CD4-positive, alpha-beta T cell (primary cell): ENCODE data around the gene LONP1. TPM values are rescaled to one million over a fixed set of nuclear protein-coding genes. Genes with fewer than 3 reads are reported as not detected.
A peak's percentile ranks its signal among the peaks of the same experiment; 100 is the strongest.

Experiments used
- ATAC-seq: fragments of 200-7000 bp; cut with Tn5 transposase; one replicate; pipeline ENCODE4 v1.10.0; 2022; ENCODE audit warnings: mild to moderate bottlenecking; ENCODE audit not compliant: poor library complexity
- CTCF ChIA-PET: fragments of 350-600 bp; sonication (Branson Sonifier 250); formaldehyde crosslinking; loops from one replicate; lab custom pipeline; 2021; ENCODE audit warnings: antibody characterized with exemption, inconsistent platforms; lab: Charles Lee
- POLR2A ChIA-PET: fragments of 350-600 bp; sonication (Branson Sonifier 250); formaldehyde crosslinking; loops from one replicate; lab custom pipeline; 2021; ENCODE audit warnings: antibody characterized with exemption, inconsistent platforms; lab: Charles Lee
- DNase-seq, 14 experiments: peaks; one replicate each; pipeline ENCODE4 v3.0.0-alpha.2; 2013 to 2020; ENCODE audit warnings: mixed read lengths in 2 of 14
- H3K27ac ChIP-seq, 2 donors: one replicate each; pipeline versions ENCODE4 v1.5.1 to v1.7.0; 2013; ENCODE audit warnings: low read length in 2 of 2, low read depth in 1 of 2, mild to moderate bottlenecking in 1 of 2
- H3K27me3 ChIP-seq, 2 experiments: 1 replicate in 1 of 2; 2 replicates in 1 of 2; pipeline versions ENCODE4 v1.6.1 to v1.7.0; 2013; ENCODE audit warnings: low read length in 2 of 2, control low read depth in 1 of 2, mild to moderate bottlenecking in 1 of 2, moderate library complexity in 1 of 2; ENCODE audit not compliant: insufficient read depth in 2 of 2, control insufficient read depth in 1 of 2
- H3K36me3 ChIP-seq: one replicate; pipeline ENCODE4 v1.6.1; 2013; ENCODE audit warnings: low read length, control low read depth; ENCODE audit not compliant: insufficient read depth
- H3K4me1 ChIP-seq: one replicate; pipeline ENCODE4 v1.6.1; 2013; ENCODE audit warnings: low read length, control low read depth; ENCODE audit not compliant: insufficient read depth
- H3K4me3 ChIP-seq: one replicate; pipeline ENCODE4 v1.5.1; 2013; ENCODE audit warnings: mild to moderate bottlenecking, low read length, moderate library complexity
- H3K9me3 ChIP-seq, 2 experiments: 1 replicate in 1 of 2; 2 replicates in 1 of 2; pipeline versions ENCODE4 v1.6.1 to v1.7.0; 2013; ENCODE audit warnings: low read length in 2 of 2, mild to moderate bottlenecking in 2 of 2, control low read depth in 1 of 2, moderate library complexity in 1 of 2; ENCODE audit not compliant: control insufficient read depth in 1 of 2, insufficient read depth in 1 of 2
- H3K27ac Mint-ChIP-seq: one replicate; pipeline ENCODE4 v1.8.0; 2020; ENCODE audit warnings: mixed read lengths
- H3K27me3 Mint-ChIP-seq: one replicate; pipeline ENCODE4 v1.8.0; 2021; ENCODE audit warnings: mixed read lengths
- H3K36me3 Mint-ChIP-seq: one replicate; pipeline ENCODE4 v1.8.0; 2021; ENCODE audit warnings: low read depth, mixed read lengths
- H3K4me1 Mint-ChIP-seq: one replicate; pipeline ENCODE4 v1.8.0; 2021; ENCODE audit warnings: low read depth, mixed read lengths
- H3K4me3 Mint-ChIP-seq: one replicate; pipeline ENCODE4 v1.8.0; 2020; ENCODE audit warnings: mild to moderate bottlenecking, mixed read lengths
- H3K9me3 Mint-ChIP-seq: one replicate; pipeline ENCODE4 v1.8.0; 2020; ENCODE audit warnings: mixed read lengths
- intact Hi-C, 2 experiments: fragments of 100-400 bp; cut with DNase I in 1 of 2; cut with micrococcal nuclease in 1 of 2; formaldehyde crosslinking; loops; one replicate each; pipeline versions ENCODE4 v1.15.1 to v1.9.0; 2023 to 2025; cut with DNase I, micrococcal nuclease
- total RNA-seq, 174 experiments: library from RNA in 2 of 174; stranded (reverse) in 2 of 174; gene quantifications; one replicate each; pipeline ENCODE4 v1.2.3 and lab custom pipeline; 2021 to 2026
- TF ChIP-seq, protein P1 (sequence below): fragments of 200-600 bp; IDR thresholded peaks from one replicate; pipeline ENCODE4 v1.8.0; 2022; ENCODE audit warnings: antibody characterized with exemption, mild to moderate bottlenecking

LONP1 gene
- total RNA-seq, 2 experiments from 2014 or later = 88.7 to 91.0 TPM

DNA sequence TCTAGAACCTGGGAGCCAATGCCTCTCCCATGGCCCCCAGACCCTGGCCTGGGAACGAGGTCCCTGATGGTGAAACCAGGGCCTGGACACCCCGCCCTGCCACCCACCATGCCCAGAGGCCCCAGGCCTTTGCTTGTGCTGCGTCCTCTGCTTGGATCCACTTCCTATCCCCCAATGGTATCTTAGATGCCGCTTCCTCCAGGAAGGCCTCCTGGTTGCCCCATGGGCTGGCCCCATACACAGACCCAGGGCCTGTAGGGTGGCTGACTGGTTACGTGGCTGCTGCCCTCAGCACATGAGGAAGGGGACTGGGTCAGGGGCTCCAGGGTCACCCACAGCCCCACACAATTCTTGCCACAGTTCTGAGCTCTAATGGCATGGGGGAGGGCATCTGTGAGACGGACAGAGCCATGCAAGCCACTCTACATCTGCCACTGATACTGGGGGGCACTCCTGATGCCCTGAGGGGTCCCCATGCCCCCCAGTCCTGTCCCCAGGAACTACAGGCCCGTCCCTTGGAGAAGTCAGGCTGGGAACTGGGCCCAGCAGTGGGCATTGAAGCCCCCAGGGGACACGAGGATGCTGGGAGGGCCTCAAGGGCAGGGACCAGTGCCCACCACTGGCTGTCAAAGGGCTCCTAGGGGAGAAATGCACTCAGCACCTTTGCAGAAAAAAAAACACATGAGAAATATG is 24.8 kb downstream of the LONP1 start:
- H3K27me3 Mint-ChIP-seq = no peaks in the 10 kb centered on the region
- ATAC-seq = no peak
- Histone ChIP-seq H3K36me3 (peaks cover 74% of the 10 kb centered on the region), H3K9me3 (no peaks in the 10 kb centered on the region), H3K4me3 (no peak overlapping the region), H3K27me3 (no peaks in the 10 kb centered on the region), H3K27ac (no peak overlapping the region), H3K4me1 (peaks cover 27% of the 10 kb centered on the region)
- TF ChIP-seq, protein P1, sequence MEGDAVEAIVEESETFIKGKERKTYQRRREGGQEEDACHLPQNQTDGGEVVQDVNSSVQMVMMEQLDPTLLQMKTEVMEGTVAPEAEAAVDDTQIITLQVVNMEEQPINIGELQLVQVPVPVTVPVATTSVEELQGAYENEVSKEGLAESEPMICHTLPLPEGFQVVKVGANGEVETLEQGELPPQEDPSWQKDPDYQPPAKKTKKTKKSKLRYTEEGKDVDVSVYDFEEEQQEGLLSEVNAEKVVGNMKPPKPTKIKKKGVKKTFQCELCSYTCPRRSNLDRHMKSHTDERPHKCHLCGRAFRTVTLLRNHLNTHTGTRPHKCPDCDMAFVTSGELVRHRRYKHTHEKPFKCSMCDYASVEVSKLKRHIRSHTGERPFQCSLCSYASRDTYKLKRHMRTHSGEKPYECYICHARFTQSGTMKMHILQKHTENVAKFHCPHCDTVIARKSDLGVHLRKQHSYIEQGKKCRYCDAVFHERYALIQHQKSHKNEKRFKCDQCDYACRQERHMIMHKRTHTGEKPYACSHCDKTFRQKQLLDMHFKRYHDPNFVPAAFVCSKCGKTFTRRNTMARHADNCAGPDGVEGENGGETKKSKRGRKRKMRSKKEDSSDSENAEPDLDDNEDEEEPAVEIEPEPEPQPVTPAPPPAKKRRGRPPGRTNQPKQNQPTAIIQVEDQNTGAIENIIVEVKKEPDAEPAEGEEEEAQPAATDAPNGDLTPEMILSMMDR = no peak
- POLR2A ChIA-PET = interaction anchor here (1.0 kb wide), 1 partner anchor 8 kb away, joined by 3 read pairs; no protein-coding TSS in a partner anchor
- peak in 1 of 14 experiments; percentile 28 for DNase-seq
- H3K36me3 Mint-ChIP-seq = peaks cover 65% of the 10 kb centered on the region
- H3K4me3 Mint-ChIP-seq = peak overlapping the region; percentile 9
- peaks cover 26% of the 10 kb centered on the region for H3K4me1 Mint-ChIP-seq
- H3K27ac Mint-ChIP-seq = peak overlapping the region; percentile 51
- CTCF ChIA-PET = no interaction called here
- no peaks in the 10 kb centered on the region for H3K9me3 Mint-ChIP-seq
- intact Hi-C loops = no loop called here

DNA sequence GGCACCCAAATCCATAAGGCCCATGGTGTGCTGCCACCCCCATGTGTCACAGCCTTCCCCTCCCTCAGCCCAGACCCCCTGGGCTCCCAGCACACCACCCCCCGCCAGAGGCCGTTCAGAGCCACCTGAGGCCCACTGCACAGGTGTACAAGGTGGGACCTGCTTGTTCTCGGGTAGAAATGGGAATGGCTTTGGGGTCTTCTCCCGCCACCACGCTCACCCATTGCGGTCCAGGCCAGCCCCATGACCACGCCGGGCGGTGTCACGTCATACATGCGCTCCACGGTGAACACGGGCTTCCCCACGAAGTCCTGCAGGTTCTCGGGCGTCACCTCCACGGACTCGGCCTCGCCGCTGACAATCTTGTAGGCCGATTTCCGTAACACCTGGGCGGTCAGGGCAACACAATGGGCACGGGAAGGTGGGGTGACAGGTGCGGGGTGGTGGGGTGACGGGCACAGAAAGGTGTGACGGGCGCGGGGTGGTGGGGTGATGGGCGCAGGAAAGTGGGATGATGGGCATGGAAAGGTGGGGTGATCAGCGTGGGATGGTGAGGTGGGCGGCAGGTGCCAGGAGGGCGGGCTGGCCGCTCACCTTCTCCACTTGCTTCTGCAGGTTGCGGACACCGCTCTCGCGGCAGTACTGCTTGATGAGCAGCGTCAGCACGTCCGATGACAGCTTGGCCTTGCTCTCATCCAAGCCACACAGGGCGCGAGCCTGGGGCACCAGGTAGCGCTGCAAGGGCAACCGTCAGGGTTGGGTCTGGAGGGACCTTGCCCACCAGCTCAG is 25.6 kb downstream of the LONP1 start:
- intact Hi-C loops = no loop called here
- no peak overlapping the region for H3K27ac ChIP-seq
- DNase-seq = peak in 1 of 14 experiments; percentile 41
- Mint-ChIP-seq H3K9me3 (no peaks in the 10 kb centered on the region), H3K36me3 (peaks cover 67% of the 10 kb centered on the region), H3K4me1 (peaks cover 31% of the 10 kb centered on the region), H3K4me3 (no peak overlapping the region), H3K27me3 (no peaks in the 10 kb centered on the region), H3K27ac (peak overlapping the region; percentile 51)
- TF ChIP-seq, protein P1 = no peak
- no peak overlapping the region for H3K4me3 ChIP-seq
- no peaks in the 10 kb centered on the region for H3K27me3 ChIP-seq
- ChIA-PET POLR2A (interaction anchor here (1.0 kb wide), 2 partner anchors 8 to 26 kb away, joined by 3 read pairs; partner anchors contain the start of genes CATSPERD and LONP1), CTCF (no interaction called here)
- peaks cover 73% of the 10 kb centered on the region for H3K36me3 ChIP-seq
- H3K9me3 ChIP-seq = no peaks in the 10 kb centered on the region
- peaks cover 31% of the 10 kb centered on the region for H3K4me1 ChIP-seq
- ATAC-seq = no peak

DNA sequence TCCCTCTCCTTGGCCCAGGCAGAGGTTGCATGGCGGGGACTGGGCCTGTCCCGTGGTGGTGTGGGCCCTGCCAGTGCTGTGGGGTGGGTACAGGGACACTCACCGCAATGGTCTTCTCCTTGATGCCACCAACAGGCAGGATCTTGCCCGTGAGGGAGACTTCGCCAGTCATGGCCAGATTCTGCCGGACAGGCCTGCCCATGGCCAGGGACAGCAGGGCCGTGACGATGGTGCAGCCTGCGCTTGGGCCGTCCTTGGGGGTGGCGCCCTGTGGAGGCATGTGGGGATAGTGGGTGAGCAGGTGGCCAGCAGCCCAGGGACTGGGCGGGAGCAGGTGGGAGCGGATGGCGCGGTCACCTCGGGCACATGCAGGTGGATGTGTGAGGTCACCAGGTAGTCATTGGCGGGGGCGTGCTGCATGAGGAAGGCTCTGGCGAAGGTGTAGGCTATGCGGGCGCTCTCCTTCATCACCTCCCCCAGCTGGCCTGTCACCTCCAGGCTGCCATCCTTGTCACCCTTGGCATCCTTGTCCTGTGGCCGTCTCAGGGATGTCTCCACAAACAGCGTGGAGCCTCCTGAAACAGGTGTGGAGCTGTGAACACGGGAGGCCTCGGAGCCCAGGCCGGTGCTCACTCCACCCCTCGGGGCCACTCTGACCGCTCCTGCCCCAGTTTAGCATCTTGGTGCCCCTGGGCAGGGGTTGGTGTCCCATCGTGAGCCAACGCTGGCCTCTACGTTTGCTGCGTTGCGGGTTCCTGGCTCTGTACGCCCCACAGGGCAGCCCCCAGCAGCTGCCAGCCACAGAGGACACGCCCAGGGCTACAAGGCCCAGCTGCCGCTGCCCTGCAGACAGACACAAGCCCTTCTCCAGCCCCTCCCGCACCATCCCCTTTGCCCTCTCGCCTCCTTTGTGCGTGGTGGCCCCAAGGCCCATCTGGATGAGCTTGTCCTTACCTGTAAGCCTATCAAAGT is 26.5 kb downstream of the LONP1 start:
- no peak for ATAC-seq
- POLR2A ChIA-PET = interaction anchor here (1.0 kb wide), 1 partner anchor 27 kb away, joined by 3 read pairs; the partner anchor contains the start of genes CATSPERD and LONP1

More for the DNA sequence above, 26.5 kb downstream of the LONP1 start:
- no peaks in the 10 kb centered on the region for H3K9me3 Mint-ChIP-seq
- TF ChIP-seq, protein P1 = no peak
- H3K36me3 Mint-ChIP-seq = peaks cover 60% of the 10 kb centered on the region
- peak in 1 of 14 experiments; percentile 47 for DNase-seq
- peak overlapping the region; percentile 7 for H3K4me3 Mint-ChIP-seq
- H3K27ac Mint-ChIP-seq = no peak overlapping the region
- Histone ChIP-seq H3K27me3 (no peaks in the 10 kb centered on the region), H3K36me3 (peaks cover 64% of the 10 kb centered on the region), H3K27ac (no peak overlapping the region), H3K4me1 (peaks cover 31% of the 10 kb centered on the region), H3K9me3 (no peaks in the 10 kb centered on the region), H3K4me3 (no peak overlapping the region)
- H3K27me3 Mint-ChIP-seq = no peaks in the 10 kb centered on the region
- intact Hi-C loops = no loop called here
- CTCF ChIA-PET = no interaction called here
- H3K4me1 Mint-ChIP-seq = peaks cover 32% of the 10 kb centered on the region
